Vagina (tissue), 2 donors: Measurements from ENCODE around the gene ASB7.

Experiments
- POLR2A ChIP-seq, 2 donors: fragments of 450-650 bp; IDR thresholded peaks; one replicate each; pipeline ENCODE4 v1.6.1; 2017; ENCODE audit warnings: antibody characterized with exemption in 2 of 2, mild to moderate bottlenecking in 2 of 2, moderate library complexity in 2 of 2
- POLR2AphosphoS5 ChIP-seq, 2 donors: sonication (generic); formaldehyde crosslinking; IDR thresholded peaks; one replicate each; pipeline ENCODE4 v1.9.0; 2017; ENCODE audit warnings: antibody characterized with exemption in 2 of 2, mild to moderate bottlenecking in 2 of 2, low read depth in 1 of 2; ENCODE audit not compliant: insufficient read depth in 1 of 2
- TF ChIP-seq, protein P1 (sequence below), 3 experiments: fragments of 450-650 bp in 2 of 3; fragments of 200-600 bp in 1 of 3; sonication (generic) in 1 of 3; IDR thresholded peaks; one replicate each; pipeline ENCODE4 v1.5.1; 2017 to 2019; ENCODE audit warnings: antibody characterized with exemption in 3 of 3, mild to moderate bottlenecking in 2 of 3, moderate library complexity in 2 of 3

DNA sequence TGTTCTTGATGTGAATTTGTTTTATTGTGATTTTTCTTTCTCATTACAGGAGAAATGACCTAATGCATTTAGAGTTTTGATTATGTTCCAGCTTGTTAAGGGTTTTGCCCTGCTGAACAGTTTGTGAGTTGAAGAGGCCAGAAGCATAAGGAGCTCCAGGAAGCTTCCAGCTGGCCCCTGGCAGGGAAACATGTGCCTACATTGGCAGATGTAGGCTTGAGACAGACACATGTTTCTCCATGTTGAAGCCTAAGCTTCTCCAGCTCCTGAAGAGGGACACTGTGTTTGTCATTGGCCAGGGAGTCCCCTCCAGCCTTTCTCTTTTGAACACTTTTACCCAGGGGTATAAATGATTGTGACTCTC is 88.4 kb downstream of the ASB7 start:
- TF ChIP-seq, protein P1, sequence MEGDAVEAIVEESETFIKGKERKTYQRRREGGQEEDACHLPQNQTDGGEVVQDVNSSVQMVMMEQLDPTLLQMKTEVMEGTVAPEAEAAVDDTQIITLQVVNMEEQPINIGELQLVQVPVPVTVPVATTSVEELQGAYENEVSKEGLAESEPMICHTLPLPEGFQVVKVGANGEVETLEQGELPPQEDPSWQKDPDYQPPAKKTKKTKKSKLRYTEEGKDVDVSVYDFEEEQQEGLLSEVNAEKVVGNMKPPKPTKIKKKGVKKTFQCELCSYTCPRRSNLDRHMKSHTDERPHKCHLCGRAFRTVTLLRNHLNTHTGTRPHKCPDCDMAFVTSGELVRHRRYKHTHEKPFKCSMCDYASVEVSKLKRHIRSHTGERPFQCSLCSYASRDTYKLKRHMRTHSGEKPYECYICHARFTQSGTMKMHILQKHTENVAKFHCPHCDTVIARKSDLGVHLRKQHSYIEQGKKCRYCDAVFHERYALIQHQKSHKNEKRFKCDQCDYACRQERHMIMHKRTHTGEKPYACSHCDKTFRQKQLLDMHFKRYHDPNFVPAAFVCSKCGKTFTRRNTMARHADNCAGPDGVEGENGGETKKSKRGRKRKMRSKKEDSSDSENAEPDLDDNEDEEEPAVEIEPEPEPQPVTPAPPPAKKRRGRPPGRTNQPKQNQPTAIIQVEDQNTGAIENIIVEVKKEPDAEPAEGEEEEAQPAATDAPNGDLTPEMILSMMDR (IDR thresholded peaks at IDR 0.05), result no peak
- TF ChIP-seq POLR2A (IDR thresholded peaks at IDR 0.05) (no peak), POLR2AphosphoS5 (IDR thresholded peaks at IDR 0.05; ENCODE audit: insufficient read depth in 1 of 2, low read depth in 1 of 2) (no peak)
